Glutamatergic neuron (in vitro differentiated cells): Measurements from ENCODE around the gene GPR162. TPM values are rescaled to one million over a fixed set of nuclear protein-coding genes. Genes with fewer than 3 reads are reported as not detected.

ENCODE experiments used
- DNase-seq: peaks from one replicate; pipeline ENCODE4 v3.0.0; 2022
- H3K27ac Mint-ChIP-seq: one replicate; pipeline ENCODE4 v1.8.0; 2020; ENCODE audit warnings: mild to moderate bottlenecking, mixed read lengths, inconsistent platforms; ENCODE audit not compliant: unreplicated experiment
- H3K27me3 Mint-ChIP-seq: one replicate; pipeline ENCODE4 v1.8.0; 2020; ENCODE audit warnings: mild to moderate bottlenecking, moderate library complexity, mixed read lengths, inconsistent platforms; ENCODE audit not compliant: unreplicated experiment
- H3K36me3 Mint-ChIP-seq: one replicate; pipeline ENCODE4 v1.8.0; 2020; ENCODE audit warnings: mild to moderate bottlenecking, mixed read lengths, inconsistent platforms; ENCODE audit not compliant: unreplicated experiment
- H3K4me1 Mint-ChIP-seq: one replicate; pipeline ENCODE4 v1.8.0; 2020; ENCODE audit warnings: mild to moderate bottlenecking, low read depth, mixed read lengths, inconsistent platforms; ENCODE audit not compliant: unreplicated experiment
- H3K4me3 Mint-ChIP-seq: one replicate; pipeline ENCODE4 v1.8.0; 2020; ENCODE audit warnings: mild to moderate bottlenecking, mixed read lengths, inconsistent platforms; ENCODE audit not compliant: unreplicated experiment
- H3K9me3 Mint-ChIP-seq: one replicate; pipeline ENCODE4 v1.8.0; 2020; ENCODE audit warnings: mild to moderate bottlenecking, moderate library complexity, mixed read lengths, inconsistent platforms; ENCODE audit not compliant: unreplicated experiment
- CTCF ChIP-seq: fragments of 200-600 bp; sonication (generic); IDR thresholded peaks from one replicate; pipeline ENCODE4 v1.5.0; 2021; ENCODE audit not compliant: partially characterized antibody, unreplicated experiment
- long read RNA-seq: library from polyadenylated mRNA; unstranded; transcript quantifications from one replicate; pipeline ENCODE4 v2.0.0, GENCODE V29; 2020; ENCODE audit not compliant: unreplicated experiment
- total RNA-seq: library from RNA; stranded (reverse); fragmentation: NEBNext Ultra II Directional; extraction: Animal tissue kit (Norgen Biotek cat#: 25700); gene quantifications from one replicate; pipeline ENCODE4 v1.2.1, GENCODE V29; 2021; ENCODE audit not compliant: unreplicated experiment

Gene GPR162, protein sequence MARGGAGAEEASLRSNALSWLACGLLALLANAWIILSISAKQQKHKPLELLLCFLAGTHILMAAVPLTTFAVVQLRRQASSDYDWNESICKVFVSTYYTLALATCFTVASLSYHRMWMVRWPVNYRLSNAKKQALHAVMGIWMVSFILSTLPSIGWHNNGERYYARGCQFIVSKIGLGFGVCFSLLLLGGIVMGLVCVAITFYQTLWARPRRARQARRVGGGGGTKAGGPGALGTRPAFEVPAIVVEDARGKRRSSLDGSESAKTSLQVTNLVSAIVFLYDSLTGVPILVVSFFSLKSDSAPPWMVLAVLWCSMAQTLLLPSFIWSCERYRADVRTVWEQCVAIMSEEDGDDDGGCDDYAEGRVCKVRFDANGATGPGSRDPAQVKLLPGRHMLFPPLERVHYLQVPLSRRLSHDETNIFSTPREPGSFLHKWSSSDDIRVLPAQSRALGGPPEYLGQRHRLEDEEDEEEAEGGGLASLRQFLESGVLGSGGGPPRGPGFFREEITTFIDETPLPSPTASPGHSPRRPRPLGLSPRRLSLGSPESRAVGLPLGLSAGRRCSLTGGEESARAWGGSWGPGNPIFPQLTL
- total RNA-seq: 145 TPM
- long read RNA-seq, transcript GPR162-203 (5 exons, 1,610 nt): major isoform, 10 of 21 reads
- long read RNA-seq, partial matches to known transcripts: 4 of 21 reads
- long read RNA-seq, other reads (novel, unspliced or antisense): 4 of 21 reads

DNA sequence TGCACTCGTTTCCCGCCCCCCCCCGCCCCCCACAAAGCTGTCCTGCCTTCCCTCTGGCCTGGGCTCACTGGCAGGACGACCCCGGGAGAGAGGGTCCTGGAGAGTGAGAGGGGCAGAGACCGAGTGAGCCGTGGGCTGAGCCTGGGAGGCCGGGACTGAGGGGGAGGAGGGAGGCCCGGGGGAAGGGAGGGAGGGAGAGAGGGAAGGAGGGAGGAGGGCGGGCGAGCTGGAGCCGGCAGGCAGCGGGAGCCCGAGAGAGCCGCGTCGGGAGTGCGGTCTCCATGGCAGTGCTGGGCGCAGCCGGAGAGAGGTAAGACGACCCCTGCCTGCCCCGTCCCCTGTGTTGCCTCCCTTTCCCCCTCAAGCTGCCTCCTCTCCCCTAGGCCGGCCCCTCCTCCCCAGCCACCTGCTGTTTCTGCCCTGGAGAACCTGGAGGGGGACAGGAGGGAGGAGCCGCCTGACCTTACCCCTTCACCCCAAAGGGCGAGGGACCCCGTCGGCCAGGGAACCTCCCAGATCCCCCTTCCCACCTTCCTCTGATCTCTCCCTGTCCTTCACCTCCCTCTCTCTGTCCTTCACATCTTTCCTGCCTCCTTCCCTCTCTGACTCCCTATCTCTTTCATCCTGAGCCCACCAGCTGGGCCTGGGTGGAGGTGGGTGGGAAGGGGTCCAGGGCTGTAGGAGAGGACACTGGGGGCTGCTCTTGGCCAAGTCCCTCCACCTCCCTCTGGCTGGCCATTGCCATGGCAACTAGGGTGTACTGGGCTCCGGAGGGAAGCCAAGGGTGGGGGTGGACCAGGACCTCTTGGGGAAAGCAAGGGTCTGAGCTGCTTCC is at the start of gene GPR162:
Gene GPR162, plus strand, starts transcription at position 231 of the 835 bp plus-strand sequence. CDS start 2,078 bp downstream, outside the sequence.
- peak within 1 kb of the TSS; percentile 100 for H3K27ac Mint-ChIP-seq
- peaks cover 48% of the 10 kb centered on the region for H3K4me1 Mint-ChIP-seq
- peaks cover 33% of the 10 kb centered on the region for H3K27me3 Mint-ChIP-seq
- peaks cover 31% of the 10 kb centered on the region for H3K9me3 Mint-ChIP-seq
- H3K4me3 Mint-ChIP-seq: peak within 1 kb of the TSS; percentile 99
- peak; percentile 87 for DNase-seq
- peaks cover 7% of the 10 kb centered on the region for H3K36me3 Mint-ChIP-seq
- no peak for TF ChIP-seq CTCF

- H3K27me3 Mint-ChIP-seq: peaks cover 37% of the 10 kb centered on the region
- H3K4me3 Mint-ChIP-seq: peak within 1 kb of the TSS; percentile 58
- H3K36me3 Mint-ChIP-seq: peaks cover 11% of the 10 kb centered on the region
- DNase-seq: no peak
- H3K27ac Mint-ChIP-seq: peak within 1 kb of the TSS; percentile 62
- peaks cover 9% of the 10 kb centered on the region for H3K4me1 Mint-ChIP-seq
- no peak for TF ChIP-seq CTCF
- H3K9me3 Mint-ChIP-seq: peaks cover 28% of the 10 kb centered on the region
Observed at GRCh38 chr12:6772331-6772695, 49.3 kb upstream of the GPR162 start, which contains the start of gene LAG3. Gene LAG3, plus strand, starts transcription at chr12:6772520. Its CDS starts 333 bp downstream, at chr12:6772853.

DNA sequence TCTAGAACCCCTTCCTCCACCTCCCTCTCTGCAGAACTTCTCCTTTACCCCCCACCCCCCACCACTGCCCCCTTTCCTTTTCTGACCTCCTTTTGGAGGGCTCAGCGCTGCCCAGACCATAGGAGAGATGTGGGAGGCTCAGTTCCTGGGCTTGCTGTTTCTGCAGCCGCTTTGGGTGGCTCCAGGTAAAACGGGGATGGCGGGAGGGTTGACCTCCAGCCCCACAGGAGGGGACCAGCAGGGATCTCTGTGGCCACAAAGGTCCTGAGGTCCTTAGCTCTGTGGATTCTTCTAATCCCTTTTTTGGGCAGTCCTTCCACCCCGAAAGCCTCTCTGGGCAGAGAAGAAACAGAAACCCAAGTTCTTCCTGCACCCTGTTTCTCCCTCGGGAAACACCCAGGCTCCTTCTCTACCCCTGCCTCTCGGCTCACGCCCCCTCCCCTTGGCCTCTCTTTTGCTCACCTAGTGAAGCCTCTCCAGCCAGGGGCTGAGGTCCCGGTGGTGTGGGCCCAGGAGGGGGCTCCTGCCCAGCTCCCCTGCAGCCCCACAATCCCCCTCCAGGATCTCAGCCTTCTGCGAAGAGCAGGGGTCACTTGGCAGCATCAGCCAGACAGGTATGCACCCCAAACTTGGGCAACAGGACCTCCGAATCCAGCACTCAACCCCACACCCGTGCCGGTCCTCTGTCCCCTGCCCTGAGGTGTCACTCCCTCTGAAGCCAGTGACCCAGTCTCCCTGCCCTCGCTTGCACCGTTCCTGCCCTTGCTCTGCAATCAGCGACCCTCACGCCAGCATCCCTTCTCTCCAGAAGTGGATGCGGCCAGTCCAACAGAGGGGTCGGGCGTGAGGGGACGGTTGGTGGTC is 48.7 kb upstream of the GPR162 start:
- Mint-ChIP-seq H3K36me3 (peaks cover 11% of the 10 kb centered on the region), H3K4me1 (peaks cover 11% of the 10 kb centered on the region), H3K27ac (no peak overlapping the region), H3K27me3 (peaks cover 35% of the 10 kb centered on the region), H3K4me3 (peak overlapping the region; percentile 58), H3K9me3 (peaks cover 22% of the 10 kb centered on the region)
- no peak for TF ChIP-seq CTCF
- DNase-seq: peak; percentile 36

- peak; percentile 39 for DNase-seq
- no peak overlapping the region for H3K27ac Mint-ChIP-seq
- peaks cover 20% of the 10 kb centered on the region for H3K9me3 Mint-ChIP-seq
- no peak for TF ChIP-seq CTCF
- H3K4me3 Mint-ChIP-seq: peak overlapping the region; percentile 58
- peaks cover 35% of the 10 kb centered on the region for H3K27me3 Mint-ChIP-seq
- peaks cover 19% of the 10 kb centered on the region for H3K4me1 Mint-ChIP-seq
- H3K36me3 Mint-ChIP-seq: peaks cover 11% of the 10 kb centered on the region
Observed at GRCh38 chr12:6773590-6774351, 47.9 kb upstream of the GPR162 start.
